Tibial nerve (tissue), 4 donors: ENCODE results near the gene ADIRF. TPM values are rescaled to one million over a fixed set of nuclear protein-coding genes. Genes with fewer than 3 reads are reported as not detected.
"Not testable (repeated sequence)": the region's sequence is repeated elsewhere in the genome, so short reads cannot be mapped to it uniquely, and the experiment has no call there.

Experiments
- DNase-seq, 2 donors: peaks; one replicate each; pipeline ENCODE4 v3.0.0-alpha.2; 2019; ENCODE audit warnings: low spot score in 2 of 2
- H3K27ac ChIP-seq, 4 donors: fragments of 200-600 bp; sonication (generic) in 3 of 4; one replicate each; pipeline ENCODE4 v1.5.1; 2017 to 2019; ENCODE audit warnings: mild to moderate bottlenecking in 1 of 4
- H3K27me3 ChIP-seq, 2 donors: fragments of 200-600 bp; sonication (generic) in 1 of 2; one replicate each; pipeline versions ENCODE4 v1.5.1 to v1.6.0; 2017 to 2019
- H3K36me3 ChIP-seq, 3 donors: fragments of 200-600 bp; sonication (generic); one replicate each; pipeline ENCODE4 v1.5.1; 2018 to 2019
- H3K4me1 ChIP-seq, 4 donors: fragments of 200-600 bp; sonication (generic) in 3 of 4; one replicate each; pipeline ENCODE4 v1.5.1; 2017 to 2019
- H3K4me3 ChIP-seq, 4 donors: fragments of 200-600 bp; sonication (generic) in 3 of 4; one replicate each; pipeline ENCODE4 v1.5.1; 2017 to 2019; ENCODE audit warnings: mild to moderate bottlenecking in 1 of 4, moderate library complexity in 1 of 4
- H3K9me3 ChIP-seq, 4 donors: fragments of 200-600 bp; sonication (generic) in 3 of 4; one replicate each; pipeline ENCODE4 v1.5.1; 2017 to 2019
- EP300 ChIP-seq, 2 donors: sonication (generic); formaldehyde crosslinking; IDR thresholded peaks; one replicate each; pipeline ENCODE4 v1.6.1; 2017; ENCODE audit warnings: antibody characterized with exemption in 2 of 2, mild to moderate bottlenecking in 1 of 2
- POLR2A ChIP-seq, 2 donors: fragments of 450-650 bp; IDR thresholded peaks; one replicate each; pipeline ENCODE4 v1.6.1; 2017; ENCODE audit warnings: antibody characterized with exemption in 2 of 2, mild to moderate bottlenecking in 2 of 2, moderate library complexity in 2 of 2
- WGBS, 2 donors: methylation state at CpG; one replicate each; pipeline ENCODE4 v1.1.5; 2018; 5-methylcytosine and 5-hydroxymethylcytosine counted together
- total RNA-seq, 4 donors: library from RNA; depleted of rRNA; stranded (reverse); fragments of >200 nt; gene quantifications; one replicate each; pipeline ENCODE4 v1.1.0, GENCODE V29; 2016
- TF ChIP-seq, protein P1 (sequence below), 5 experiments: fragments of 200-600 bp in 3 of 5; fragments of 450-650 bp in 2 of 5; sonication (generic) in 3 of 5; IDR thresholded peaks; one replicate each; pipeline ENCODE4 v1.5.1; 2016 to 2019; ENCODE audit warnings: antibody characterized with exemption in 5 of 5, mild to moderate bottlenecking in 3 of 5, moderate library complexity in 2 of 5

ADIRF gene
- total RNA-seq, 4 donors from 2014 or later, result 703 to 1,895 (median 1,121) TPM

GRCh38 chr10:86972613-86973380 is 4.5 kb downstream of the ADIRF start:
- Histone ChIP-seq H3K4me1 (peaks cover 0 to 48% (median 24%) of the 10 kb centered on the region in 4 donors), H3K27ac (peak overlapping the region; percentile 94 to 100 (median 97)), H3K9me3 (no peaks in the 10 kb centered on the region), H3K4me3 (no peak overlapping the region), H3K27me3 (no peaks in the 10 kb centered on the region), H3K36me3 (no peaks in the 10 kb centered on the region)
- 89 to 93% methylated on average over 10 to 11 of the region's 11 CpGs for WGBS, 2 donors
- TF ChIP-seq POLR2A (IDR thresholded peaks at IDR 0.05) (no peak), EP300 (IDR thresholded peaks at IDR 0.05) (no peak)
- TF ChIP-seq, protein P1, sequence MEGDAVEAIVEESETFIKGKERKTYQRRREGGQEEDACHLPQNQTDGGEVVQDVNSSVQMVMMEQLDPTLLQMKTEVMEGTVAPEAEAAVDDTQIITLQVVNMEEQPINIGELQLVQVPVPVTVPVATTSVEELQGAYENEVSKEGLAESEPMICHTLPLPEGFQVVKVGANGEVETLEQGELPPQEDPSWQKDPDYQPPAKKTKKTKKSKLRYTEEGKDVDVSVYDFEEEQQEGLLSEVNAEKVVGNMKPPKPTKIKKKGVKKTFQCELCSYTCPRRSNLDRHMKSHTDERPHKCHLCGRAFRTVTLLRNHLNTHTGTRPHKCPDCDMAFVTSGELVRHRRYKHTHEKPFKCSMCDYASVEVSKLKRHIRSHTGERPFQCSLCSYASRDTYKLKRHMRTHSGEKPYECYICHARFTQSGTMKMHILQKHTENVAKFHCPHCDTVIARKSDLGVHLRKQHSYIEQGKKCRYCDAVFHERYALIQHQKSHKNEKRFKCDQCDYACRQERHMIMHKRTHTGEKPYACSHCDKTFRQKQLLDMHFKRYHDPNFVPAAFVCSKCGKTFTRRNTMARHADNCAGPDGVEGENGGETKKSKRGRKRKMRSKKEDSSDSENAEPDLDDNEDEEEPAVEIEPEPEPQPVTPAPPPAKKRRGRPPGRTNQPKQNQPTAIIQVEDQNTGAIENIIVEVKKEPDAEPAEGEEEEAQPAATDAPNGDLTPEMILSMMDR (IDR thresholded peaks at IDR 0.05), result no peak
- DNase-seq, result no peak

- 58 to 61% methylated on average over 7 of the region's 7 CpGs for WGBS, 2 donors
- Histone ChIP-seq H3K36me3 (no peaks in the 10 kb centered on the region), H3K4me3 (peak overlapping the region in 1 of 4 donors; percentile 20), H3K27me3 (no peaks in the 10 kb centered on the region), H3K4me1 (peaks cover 0 to 51% (median 17%) of the 10 kb centered on the region in 4 donors), H3K27ac (peak overlapping the region in 3 of 4 donors; percentile 94 to 100 (median 98)), H3K9me3 (no peaks in the 10 kb centered on the region)
- no peak for DNase-seq
- TF ChIP-seq POLR2A (IDR thresholded peaks at IDR 0.05) (no peak), EP300 (IDR thresholded peaks at IDR 0.05) (peak in 1 of 2 donors; percentile 31)
Measured at GRCh38 chr10:86974484-86974883, 6.2 kb downstream of the ADIRF start.

DNA sequence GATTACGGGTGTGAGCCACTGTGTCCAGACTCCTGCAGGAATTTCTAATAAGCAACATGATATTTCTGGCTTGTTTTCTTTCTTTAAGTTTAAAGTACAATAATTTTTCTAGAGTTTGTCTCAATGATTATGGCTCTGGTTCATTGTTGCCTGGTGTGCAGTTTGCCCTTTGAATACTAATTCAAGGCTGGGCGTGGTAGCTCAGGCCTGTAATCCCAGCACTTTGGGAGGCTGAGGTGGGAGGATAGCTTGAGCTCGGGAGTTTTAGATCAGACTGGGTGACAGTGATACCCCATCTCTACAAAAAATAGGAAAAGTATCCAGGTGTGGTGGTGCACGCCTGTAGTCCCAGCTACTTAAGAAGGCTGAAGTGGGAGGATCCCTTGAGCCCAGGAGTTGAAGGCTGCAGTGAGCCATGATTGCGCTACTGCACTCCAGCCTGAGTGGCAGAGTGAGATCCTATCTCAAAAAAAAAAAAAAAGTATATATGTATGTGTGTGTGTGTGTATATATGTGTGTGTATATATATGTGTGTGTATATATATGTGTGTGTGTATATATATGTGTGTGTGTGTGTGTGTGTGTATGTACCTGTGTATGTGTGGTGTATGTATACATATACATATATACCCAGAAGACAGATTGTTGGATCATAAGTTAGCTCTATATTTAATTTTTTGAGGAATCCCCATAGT is 8.2 kb downstream of the ADIRF start:
- WGBS, 2 donors, result 97 to 98% methylated on average over 5 of the region's 5 CpGs
- Histone ChIP-seq H3K36me3 (no peaks in the 10 kb centered on the region), H3K4me1 (peaks cover 0 to 56% (median 20%) of the 10 kb centered on the region in 4 donors), H3K4me3 (no peak overlapping the region), H3K9me3 (no peaks in the 10 kb centered on the region), H3K27ac (peak overlapping the region in 1 of 4 donors; percentile 100), H3K27me3 (no peaks in the 10 kb centered on the region)
- DNase-seq, result no peak
- no peak for TF ChIP-seq POLR2A (IDR thresholded peaks at IDR 0.05)
- TF ChIP-seq, protein P1 (IDR thresholded peaks at IDR 0.05), result no peak

DNA sequence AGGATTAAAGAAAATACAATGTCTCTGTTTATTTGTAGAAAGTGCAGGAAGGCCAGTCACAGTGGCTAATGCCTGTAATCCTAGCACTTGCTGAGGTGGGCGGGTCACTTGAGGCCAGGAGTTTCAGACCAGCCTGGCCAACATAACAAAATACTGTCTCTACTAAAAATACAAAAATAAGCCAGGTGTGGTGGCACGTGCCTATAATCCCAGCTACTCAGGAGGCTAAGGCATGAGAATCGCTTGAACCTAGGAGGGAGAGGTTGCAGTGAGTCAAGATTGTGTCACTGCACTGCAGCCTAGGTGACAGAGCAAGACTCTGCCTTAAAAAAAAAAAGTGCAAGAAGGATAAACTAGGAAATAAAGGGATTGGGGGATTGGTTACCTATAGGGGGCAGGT is 10.2 kb downstream of the ADIRF start:
- not testable (repeated sequence) for H3K36me3 ChIP-seq, H3K27me3 ChIP-seq, H3K4me3 ChIP-seq, DNase-seq, H3K9me3 ChIP-seq
- H3K4me1 ChIP-seq, result peaks cover 0 to 39% (median 13%) of the 10 kb centered on the region in 4 donors
- peak overlapping the region in 3 of 4 donors; percentile 7 to 86 (median 85) for H3K27ac ChIP-seq
- 75% methylated on average over 3 of the region's 3 CpGs for WGBS, 2 donors

DNA sequence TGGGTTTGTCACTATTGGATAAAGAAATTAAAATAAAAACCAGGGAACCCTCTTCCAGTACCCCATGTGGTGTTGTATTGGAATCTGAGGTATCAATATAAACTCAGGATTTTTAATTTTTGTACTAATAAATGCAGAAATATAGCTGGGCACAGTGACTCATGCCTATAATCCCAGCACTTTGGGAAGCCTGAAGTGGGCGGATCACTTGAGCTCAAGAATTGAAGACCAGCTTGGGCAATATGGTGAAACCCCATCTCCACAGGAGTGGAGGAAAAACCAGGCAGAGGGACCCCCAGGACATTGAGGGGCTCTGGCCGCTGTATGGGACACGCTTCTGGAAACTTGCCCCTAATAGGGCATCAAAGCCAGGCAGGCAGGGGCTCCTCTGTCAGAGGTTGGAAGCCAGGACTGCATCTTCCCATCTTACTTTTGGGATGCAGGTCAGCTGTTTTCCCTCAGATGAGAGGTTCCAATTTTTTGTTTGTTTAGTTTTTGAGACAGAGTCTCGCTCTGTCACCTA is 11.1 kb downstream of the ADIRF start:
- Histone ChIP-seq H3K9me3 (no peaks in the 10 kb centered on the region), H3K36me3 (no peaks in the 10 kb centered on the region), H3K4me1 (peaks cover 0 to 30% (median 13%) of the 10 kb centered on the region in 4 donors), H3K27ac (peak overlapping the region; percentile 45 to 86 (median 66)), H3K27me3 (no peaks in the 10 kb centered on the region), H3K4me3 (no peak overlapping the region)
- TF ChIP-seq EP300 (IDR thresholded peaks at IDR 0.05) (no peak), POLR2A (IDR thresholded peaks at IDR 0.05) (no peak)
- TF ChIP-seq, protein P1 (IDR thresholded peaks at IDR 0.05), result no peak
- 78 to 80% methylated on average over 4 of the region's 4 CpGs for WGBS, 2 donors
- no peak for DNase-seq
